Colonic mucosa (tissue), 4 donors: ENCODE results near the gene ARMC8. TPM values are rescaled to one million over a fixed set of nuclear protein-coding genes. Genes with fewer than 3 reads are reported as not detected.

ENCODE experiments used
- DNase-seq: peaks from one replicate; pipeline ENCODE4 v3.0.0-alpha.2; 2020
- H3K27ac ChIP-seq: fragments of 200-600 bp; one replicate; pipeline ENCODE4 v1.8.0; 2021
- H3K27me3 ChIP-seq: fragments of 200-600 bp; one replicate; pipeline ENCODE4 v1.8.0; 2021
- H3K36me3 ChIP-seq: fragments of 200-600 bp; one replicate; pipeline ENCODE4 v1.8.0; 2021
- H3K4me1 ChIP-seq: fragments of 200-600 bp; one replicate; pipeline ENCODE4 v1.8.0; 2021; ENCODE audit warnings: mild to moderate bottlenecking
- H3K4me3 ChIP-seq: fragments of 200-600 bp; one replicate; pipeline ENCODE4 v1.8.0; 2021
- H3K9ac ChIP-seq, 2 donors: one replicate each; pipeline ENCODE4 v1.7.0; 2013; ENCODE audit warnings: control low read depth in 2 of 2, low read depth in 2 of 2, low read length in 2 of 2
- H3K9me3 ChIP-seq: fragments of 200-600 bp; one replicate; pipeline ENCODE4 v1.8.0; 2021
- CTCF ChIP-seq: fragments of 200-600 bp; IDR thresholded peaks from one replicate; pipeline ENCODE4 v1.8.0; 2022; ENCODE audit warnings: antibody characterized with exemption, mild to moderate bottlenecking
- intact Hi-C: fragments of 100-400 bp; cut with DNase I; formaldehyde crosslinking; loops from one replicate; pipeline ENCODE4 v1.14.1; 2022
- total RNA-seq, 2 donors: library from RNA; stranded (reverse); fragmentation: NEBNext Ultra II Directional in 1 of 2; extraction: Animal tissue kit (Norgen Biotek cat#: 25700) in 1 of 2; gene quantifications; one replicate each; pipeline ENCODE4 v1.2.1, GENCODE V29; 2021
- donor health status: healthy.
- donor health status: DM: no; HTN: no; CAD: no.
- donor health status: DM: no; HTN: no; CAD: no.

The ARMC8 gene
- total RNA-seq, 2 donors from 2014 or later = 29.9 to 35.0 TPM

GRCh38 chr3:138314751-138315150 is 127.7 kb downstream of the ARMC8 start:
- H3K9me3 ChIP-seq = no peaks in the 10 kb centered on the region
- intact Hi-C loops = no loop called here
- DNase-seq = no peak
- H3K27ac ChIP-seq = no peak overlapping the region
- no peak for TF ChIP-seq CTCF
- no peaks in the 10 kb centered on the region for H3K4me1 ChIP-seq
- no peak overlapping the region for H3K4me3 ChIP-seq
- H3K36me3 ChIP-seq = no peaks in the 10 kb centered on the region
- no peaks in the 10 kb centered on the region for H3K27me3 ChIP-seq
- H3K9ac ChIP-seq = no peak overlapping the region

GRCh38 chr3:138317687-138318086 is 130.6 kb downstream of the ARMC8 start:
- H3K9me3 ChIP-seq = no peaks in the 10 kb centered on the region
- no peak for DNase-seq
- H3K9ac ChIP-seq = no peak overlapping the region
- no peaks in the 10 kb centered on the region for H3K27me3 ChIP-seq
- H3K4me1 ChIP-seq = no peaks in the 10 kb centered on the region
- TF ChIP-seq CTCF = no peak
- H3K36me3 ChIP-seq = no peaks in the 10 kb centered on the region
- intact Hi-C loops = no loop called here
- no peak overlapping the region for H3K4me3 ChIP-seq
- no peak overlapping the region for H3K27ac ChIP-seq

- Histone ChIP-seq H3K27me3 (no peaks in the 10 kb centered on the region), H3K4me3 (no peak overlapping the region), H3K9ac (no peak overlapping the region), H3K9me3 (no peaks in the 10 kb centered on the region), H3K36me3 (no peaks in the 10 kb centered on the region), H3K4me1 (peaks cover 4% of the 10 kb centered on the region), H3K27ac (no peak overlapping the region)
- no peak for TF ChIP-seq CTCF
- intact Hi-C loops = no loop called here
- DNase-seq = no peak
These were observed 136.9 kb downstream of the ARMC8 start for GRCh38 chr3:138323971-138324370.

GRCh38 chr3:138325990-138326389 is 138.9 kb downstream of the ARMC8 start:
- Histone ChIP-seq H3K4me1 (peaks cover 6% of the 10 kb centered on the region), H3K9me3 (no peaks in the 10 kb centered on the region), H3K9ac (no peak overlapping the region), H3K4me3 (no peak overlapping the region), H3K36me3 (no peaks in the 10 kb centered on the region), H3K27me3 (no peaks in the 10 kb centered on the region), H3K27ac (no peak overlapping the region)
- no peak for DNase-seq
- TF ChIP-seq CTCF = no peak
- intact Hi-C loops = no loop called here

GRCh38 chr3:138326866-138327595 is 139.9 kb downstream of the ARMC8 start:
- Histone ChIP-seq H3K36me3 (no peaks in the 10 kb centered on the region), H3K9ac (no peak overlapping the region)

More at GRCh38 chr3:138326866-138327595, 139.9 kb downstream of the ARMC8 start:
- no peak for DNase-seq
- Histone ChIP-seq H3K4me3 (no peak overlapping the region), H3K27ac (no peak overlapping the region), H3K27me3 (no peaks in the 10 kb centered on the region), H3K9me3 (no peaks in the 10 kb centered on the region), H3K4me1 (peaks cover 6% of the 10 kb centered on the region)
- intact Hi-C loops = no loop called here
- TF ChIP-seq CTCF = no peak
